CD14-positive monocyte (primary cell): ENCODE results near the gene OR51F2. TPM values are rescaled to one million over a fixed set of nuclear protein-coding genes. Genes with fewer than 3 reads are reported as not detected.

Experiments used
- DNase-seq, 3 donors: peaks; one replicate each; pipeline ENCODE4 v3.0.0-alpha.2; 2011 to 2022
- H2AFZ ChIP-seq: 2 replicates; pipeline ENCODE4 v1.6.0; 2012; ENCODE audit warnings: mild to moderate bottlenecking, low read depth, low read length, inconsistent platforms; ENCODE audit not compliant: insufficient read depth, poor library complexity, severe bottlenecking
- H3K27ac ChIP-seq, 2 donors: 1 replicate in 1 of 2; 2 replicates in 1 of 2; pipeline ENCODE4 v1.5.1; 2012 to 2013; ENCODE audit warnings: low read length in 2 of 2, control low read depth in 1 of 2, inconsistent platforms in 1 of 2, low read depth in 1 of 2, mild to moderate bottlenecking in 1 of 2
- H3K27me3 ChIP-seq, 2 donors: one replicate each; pipeline versions ENCODE4 v1.6.0 to v1.6.1; 2011 to 2013; ENCODE audit warnings: low read length in 2 of 2; ENCODE audit not compliant: control insufficient read depth in 2 of 2, insufficient read depth in 2 of 2
- H3K36me3 ChIP-seq, 2 donors: replicated peaks in 1 of 2; 1 replicate in 1 of 2; 2 replicates in 1 of 2; pipeline versions ENCODE4 v1.5.1 to v1.6.1; 2012 to 2013; ENCODE audit warnings: low read length in 2 of 2, control low read depth in 1 of 2, inconsistent platforms in 1 of 2, mild to moderate bottlenecking in 1 of 2; ENCODE audit not compliant: insufficient read depth in 2 of 2, control insufficient read depth in 1 of 2
- H3K4me1 ChIP-seq, 2 donors: 1 replicate in 1 of 2; 2 replicates in 1 of 2; pipeline versions ENCODE4 v1.5.1 to v1.6.1; 2012 to 2013; ENCODE audit warnings: low read length in 2 of 2, control low read depth in 1 of 2, inconsistent platforms in 1 of 2, mild to moderate bottlenecking in 1 of 2, moderate library complexity in 1 of 2; ENCODE audit not compliant: insufficient read depth in 2 of 2, control insufficient read depth in 1 of 2
- H3K4me2 ChIP-seq: replicated peaks from 2 replicates; pipeline ENCODE3; 2012; ENCODE audit warnings: low read length, moderate library complexity, mild to moderate bottlenecking; ENCODE audit not compliant: poor library complexity, severe bottlenecking; ENCODE audit errors: extremely low read depth
- H3K4me3 ChIP-seq, 3 experiments: fragments of 200-600 bp in 1 of 3; sonication (generic) in 1 of 3; replicated peaks in 1 of 3; 1 replicate in 2 of 3; 2 replicates in 1 of 3; pipeline ENCODE4 v1.5.1; 2011 to 2013; ENCODE audit warnings: low read length in 3 of 3, mild to moderate bottlenecking in 3 of 3, control low read depth in 2 of 3, low read depth in 2 of 3, inconsistent platforms in 1 of 3, moderate library complexity in 1 of 3
- H3K79me2 ChIP-seq: 2 replicates; pipeline ENCODE4 v1.6.0; 2012; ENCODE audit warnings: mild to moderate bottlenecking, control low read depth, inconsistent platforms, low read length, moderate library complexity; ENCODE audit not compliant: insufficient read depth
- H3K9ac ChIP-seq: 2 replicates; pipeline ENCODE4 v1.6.0; 2017; ENCODE audit warnings: low read length, mild to moderate bottlenecking; ENCODE audit not compliant: insufficient read depth, poor library complexity, severe bottlenecking
- H3K9me3 ChIP-seq, 2 donors: replicated peaks in 1 of 2; 1 replicate in 1 of 2; 2 replicates in 1 of 2; pipeline versions ENCODE4 v1.5.1 to v1.6.1; 2012 to 2013; ENCODE audit warnings: low read length in 2 of 2, control low read depth in 1 of 2; ENCODE audit not compliant: control insufficient read depth in 1 of 2, insufficient read depth in 1 of 2
- H4K20me1 ChIP-seq: 2 replicates; pipeline ENCODE4 v1.6.0; 2012; ENCODE audit warnings: mild to moderate bottlenecking, low read length, control low read depth, moderate library complexity; ENCODE audit not compliant: insufficient read depth
- H3K27ac Mint-ChIP-seq, 7 donors: one replicate each; pipeline ENCODE4 v1.8.0; 2020; ENCODE audit warnings: mild to moderate bottlenecking in 7 of 7, mixed read lengths in 7 of 7, moderate library complexity in 6 of 7, inconsistent platforms in 2 of 7
- H3K27me3 Mint-ChIP-seq, 3 donors: one replicate each; pipeline ENCODE4 v1.8.0; 2021 to 2022; ENCODE audit warnings: low read depth in 3 of 3, mild to moderate bottlenecking in 3 of 3, mixed read lengths in 3 of 3, moderate library complexity in 3 of 3, inconsistent platforms in 1 of 3
- H3K36me3 Mint-ChIP-seq, 2 donors: one replicate each; pipeline ENCODE4 v1.8.0; 2020; ENCODE audit warnings: mixed read lengths in 2 of 2, inconsistent platforms in 1 of 2, mild to moderate bottlenecking in 1 of 2
- H3K4me1 Mint-ChIP-seq: one replicate; pipeline ENCODE4 v1.8.0; 2020; ENCODE audit warnings: mild to moderate bottlenecking, mixed read lengths
- H3K4me3 Mint-ChIP-seq, 2 donors: one replicate each; pipeline ENCODE4 v1.8.0; 2020; ENCODE audit warnings: mild to moderate bottlenecking in 2 of 2, mixed read lengths in 2 of 2, moderate library complexity in 1 of 2
- H3K9me3 Mint-ChIP-seq, 7 donors: one replicate each; pipeline ENCODE4 v1.8.0; 2020 to 2022; ENCODE audit warnings: mixed read lengths in 7 of 7, mild to moderate bottlenecking in 6 of 7, moderate library complexity in 6 of 7, inconsistent platforms in 2 of 7
- CTCF ChIP-seq: fragments of 200-600 bp; IDR thresholded peaks from one replicate; pipeline ENCODE4 v1.8.0; 2022; ENCODE audit warnings: antibody characterized with exemption, mild to moderate bottlenecking
- WGBS: methylation state at CpG from one replicate; pipeline ENCODE4 v1.1.5; 2013; ENCODE audit warnings: missing lambda C conversion rate; ENCODE audit not compliant: insufficient coverage; 5-methylcytosine and 5-hydroxymethylcytosine counted together
- intact Hi-C, 2 donors: fragments of 100-400 bp; cut with micrococcal nuclease; formaldehyde crosslinking; loops; one replicate each; pipeline versions ENCODE4 v1.15.0 to v1.15.1; 2023
- polyA plus RNA-seq, 3 donors: library from polyadenylated mRNA; depleted of rRNA in 1 of 3; unstranded in 2 of 3; stranded (reverse) in 1 of 3; fragments of 300-500 nt in 2 of 3; fragments of >200 nt in 1 of 3; fragmentation: Illumina TruSeq in 2 of 3; gene quantifications; 1 replicate in 2 of 3; 2 replicates in 1 of 3; pipeline ENCODE4 v1.2.3, GENCODE V29; 2012 to 2021

OR51F2 gene
- polyA plus RNA-seq, 3 donors = not detected

- H3K79me2 ChIP-seq = no peaks in the 10 kb centered on the region
- H3K4me2 ChIP-seq = no peak overlapping the region
- Mint-ChIP-seq H3K4me1 (no peaks in the 10 kb centered on the region), H3K27ac (no peak overlapping the region), H3K27me3 (no peaks in the 10 kb centered on the region), H3K4me3 (no peak overlapping the region), H3K9me3 (peaks cover 0 to 6% (median 2%) of the 10 kb centered on the region in 7 donors), H3K36me3 (no peaks in the 10 kb centered on the region)
- no peak for TF ChIP-seq CTCF
- no peaks in the 10 kb centered on the region for H4K20me1 ChIP-seq
- H3K9ac ChIP-seq = no peak overlapping the region
- DNase-seq = no peak
- no peaks in the 10 kb centered on the region for H3K9me3 ChIP-seq
- no peaks in the 10 kb centered on the region for H3K36me3 ChIP-seq
- intact Hi-C loops = no loop called here
- no peaks in the 10 kb centered on the region for H3K4me1 ChIP-seq
- H3K27ac ChIP-seq = no peak overlapping the region
- H3K27me3 ChIP-seq = no peaks in the 10 kb centered on the region
- H3K4me3 ChIP-seq = no peak overlapping the region
- H2AFZ ChIP-seq = no peak overlapping the region
Observed at GRCh38 chr11:4862447-4863236, 41.5 kb downstream of the OR51F2 start.

GRCh38 chr11:4863876-4864275, 42.8 kb downstream of the OR51F2 start:
- Histone ChIP-seq H3K79me2 (no peaks in the 10 kb centered on the region), H3K27me3 (no peaks in the 10 kb centered on the region), H2AFZ (no peak overlapping the region), H4K20me1 (no peaks in the 10 kb centered on the region), H3K4me2 (no peak overlapping the region), H3K4me3 (no peak overlapping the region), H3K9ac (no peak overlapping the region), H3K4me1 (no peaks in the 10 kb centered on the region), H3K36me3 (no peaks in the 10 kb centered on the region), H3K27ac (no peak overlapping the region), H3K9me3 (no peaks in the 10 kb centered on the region)
- no peak for DNase-seq
- intact Hi-C loops = no loop called here
- Mint-ChIP-seq H3K4me3 (no peak overlapping the region), H3K4me1 (no peaks in the 10 kb centered on the region), H3K27ac (no peak overlapping the region), H3K9me3 (peaks cover 0 to 8% (median 4%) of the 10 kb centered on the region in 7 donors), H3K27me3 (no peaks in the 10 kb centered on the region), H3K36me3 (no peaks in the 10 kb centered on the region)
- no peak for TF ChIP-seq CTCF
- WGBS = 100% methylated on average over 1 of the region's 4 CpGs
